ENCODE data around the gene SUSD3.

The SUSD3 gene

GRCh38 chr9:93127395-93127911 is 69.0 kb downstream of the SUSD3 start:
- DNase-seq = no peak

GRCh38 chr9:93128011-93128714 is 69.7 kb downstream of the SUSD3 start:
- no peak for DNase-seq

GRCh38 chr9:93128715-93129224 is 70.3 kb downstream of the SUSD3 start:
- DNase-seq = no peak

- DNase-seq = no peak
Observed at GRCh38 chr9:93129286-93129685, 70.8 kb downstream of the SUSD3 start.

GRCh38 chr9:93129691-93130500 is 71.4 kb downstream of the SUSD3 start:
- no peak for DNase-seq

- DNase-seq = no peak
Observed at GRCh38 chr9:93130861-93131481, 72.5 kb downstream of the SUSD3 start.

GRCh38 chr9:93131599-93132286 is 73.2 kb downstream of the SUSD3 start:
- no peak for DNase-seq

GRCh38 chr9:93132287-93132927 is 73.9 kb downstream of the SUSD3 start:
- DNase-seq = no peak

GRCh38 chr9:93132946-93133680 is 74.6 kb downstream of the SUSD3 start:
- DNase-seq = no peak

- DNase-seq = no peak
Observed at GRCh38 chr9:93133681-93134014, 75.1 kb downstream of the SUSD3 start.

GRCh38 chr9:93134015-93134739 is 75.7 kb downstream of the SUSD3 start, which contains the start of gene NINJ1:
NINJ1 (minus strand) TSS chr9:93134251; CDS start chr9:93134217, 34 bp downstream.
- DNase-seq = no peak
